ENCODE data around the gene RAB3IP.
"Not testable (repeated sequence)": the region's sequence is repeated elsewhere in the genome, so short reads cannot be mapped to it uniquely, and the experiment has no call there.

Gene RAB3IP

GRCh38 chr12:69726922-69727321 lies 11.7 kb upstream of the RAB3IP start:
- no peak overlapping the region for H3K4me3 ChIP-seq (ENCODE audit: low read length)
- TF ChIP-seq ZNF274 (IDR thresholded peaks at IDR 0.05; ENCODE audit: low read depth, low read length), result no peak

GRCh38 chr12:69732088-69732487 lies 6.6 kb upstream of the RAB3IP start:
- TF ChIP-seq ZNF274 (IDR thresholded peaks at IDR 0.05; ENCODE audit: low read depth, low read length), result no peak
- no peak overlapping the region for H3K4me3 ChIP-seq (ENCODE audit: low read length)

- no peak overlapping the region for H3K4me3 ChIP-seq (ENCODE audit: low read length)
- TF ChIP-seq ZNF274 (IDR thresholded peaks at IDR 0.05; ENCODE audit: low read depth, low read length), result no peak
Measured at GRCh38 chr12:69733638-69734037, 5.0 kb upstream of the RAB3IP start.

DNA sequence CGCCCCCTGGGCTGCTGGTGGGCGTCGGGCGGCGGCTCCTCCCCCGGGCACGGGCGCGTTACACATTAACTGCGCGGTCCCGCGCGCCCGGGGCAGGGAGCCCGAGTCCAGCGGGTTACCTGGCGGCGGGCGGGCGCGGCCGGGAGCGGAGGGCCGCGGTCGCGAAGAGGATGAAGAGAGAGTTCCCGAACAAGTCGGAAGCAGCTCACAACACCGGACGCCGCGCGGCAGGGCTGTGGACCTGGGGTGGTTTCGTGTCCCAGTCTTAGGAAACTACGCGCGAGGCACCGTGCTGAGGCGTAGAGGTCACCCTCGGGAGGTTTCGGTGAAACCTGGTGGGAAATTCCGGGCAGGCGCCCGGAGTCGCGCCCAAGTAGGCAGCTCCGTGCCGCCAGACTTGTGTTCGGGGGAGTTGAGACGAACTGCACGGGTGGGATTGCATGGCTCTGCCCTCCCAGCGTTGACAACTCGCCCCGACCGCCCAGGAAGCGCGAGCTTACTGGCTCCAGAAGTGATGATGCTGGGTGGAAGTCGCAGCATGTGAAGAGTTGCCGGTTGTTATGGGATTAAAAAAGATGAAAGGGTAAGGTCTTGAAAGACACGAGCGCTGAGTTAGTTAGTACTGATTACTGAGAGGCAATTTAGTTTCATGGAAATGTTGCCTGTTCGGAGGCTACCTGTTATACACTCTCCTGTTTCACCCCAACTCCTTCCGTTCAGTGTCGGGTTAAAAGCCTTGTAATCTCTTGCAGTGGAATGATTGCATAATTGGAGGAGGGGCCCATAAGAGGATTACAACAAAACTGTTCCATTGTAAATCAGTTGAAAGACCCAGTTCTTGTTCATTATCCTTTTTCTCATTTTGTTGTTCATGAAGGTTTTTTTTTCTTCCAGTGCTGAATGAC lies 879 bp downstream of the RAB3IP start:
- peak overlapping the region; percentile 76 for H3K4me3 ChIP-seq (ENCODE audit: low read length)
- TF ChIP-seq ZNF274 (IDR thresholded peaks at IDR 0.05; ENCODE audit: low read depth, low read length), result no peak

GRCh38 chr12:69744109-69744508 lies 5.4 kb downstream of the RAB3IP start:
- TF ChIP-seq ZNF274 (IDR thresholded peaks at IDR 0.05; ENCODE audit: low read depth, low read length), result no peak
- no peak overlapping the region for H3K4me3 ChIP-seq (ENCODE audit: low read length)

DNA sequence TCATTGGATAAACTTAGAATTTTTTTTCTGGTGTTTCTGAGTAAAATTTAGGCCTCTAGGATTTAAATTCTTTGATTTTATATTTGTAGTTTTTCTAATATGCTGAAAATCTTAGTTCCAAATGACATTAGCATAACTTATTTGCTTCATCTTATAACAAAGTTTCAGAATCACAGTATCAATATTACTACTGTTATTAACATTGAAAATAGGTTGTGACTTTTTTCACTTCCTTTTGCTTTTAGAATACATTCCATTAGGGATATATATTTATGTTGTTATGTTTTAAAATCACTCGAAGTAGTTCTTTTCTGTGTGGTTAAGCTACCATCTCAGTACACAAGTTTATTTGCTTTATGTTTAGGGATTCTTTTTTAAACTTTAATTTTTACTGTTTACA lies 12.8 kb downstream of the RAB3IP start:
- H3K4me3 ChIP-seq (ENCODE audit: low read length), result no peak overlapping the region
- no peak for TF ChIP-seq ZNF274 (IDR thresholded peaks at IDR 0.05; ENCODE audit: low read depth, low read length)

GRCh38 chr12:69755302-69755701 lies 16.6 kb downstream of the RAB3IP start:
- TF ChIP-seq ZNF274 (IDR thresholded peaks at IDR 0.05; ENCODE audit: low read depth, low read length), result no peak

DNA sequence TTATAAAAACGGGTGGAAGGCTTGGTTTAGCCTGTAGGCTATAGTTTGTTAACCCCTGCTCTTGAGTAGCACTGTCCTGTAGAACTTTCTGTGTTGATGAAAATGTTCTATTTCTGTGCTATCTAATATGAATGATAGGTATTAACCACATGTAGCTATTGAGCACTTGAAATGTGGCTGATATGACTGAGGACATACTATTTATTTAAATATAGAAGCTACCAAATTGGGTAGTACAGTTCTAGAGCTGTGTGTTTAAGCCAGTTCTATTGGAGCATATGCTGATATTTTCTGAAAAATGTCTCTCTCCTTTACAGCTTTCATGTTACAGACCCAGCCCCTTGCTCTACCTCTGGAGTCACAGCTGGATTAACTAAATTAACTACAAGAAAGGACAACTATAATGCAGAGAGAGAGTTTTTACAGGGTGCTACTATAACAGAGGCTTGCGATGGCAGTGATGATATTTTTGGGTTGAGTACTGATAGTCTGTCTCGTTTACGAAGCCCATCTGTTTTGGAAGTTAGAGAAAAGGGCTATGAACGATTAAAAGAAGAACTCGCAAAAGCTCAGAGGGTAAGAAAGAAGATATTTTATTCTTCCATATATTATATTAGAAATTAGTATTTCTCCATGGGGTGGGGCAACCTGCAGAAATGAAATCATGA lies 17.6 kb downstream of the RAB3IP start:
- TF ChIP-seq ZNF274 (IDR thresholded peaks at IDR 0.05; ENCODE audit: low read depth, low read length), result no peak
- no peak overlapping the region for H3K4me3 ChIP-seq (ENCODE audit: low read length)

More at GRCh38 chr12:69755302-69755701, 16.6 kb downstream of the RAB3IP start:
- no peak overlapping the region for H3K4me3 ChIP-seq (ENCODE audit: low read length)

GRCh38 chr12:69758105-69758504 lies 19.4 kb downstream of the RAB3IP start:
- no peak overlapping the region for H3K4me3 ChIP-seq (ENCODE audit: low read length)
- no peak for TF ChIP-seq ZNF274 (IDR thresholded peaks at IDR 0.05; ENCODE audit: low read depth, low read length)

- H3K4me3 ChIP-seq (ENCODE audit: low read length), result not testable (repeated sequence)
Measured at GRCh38 chr12:69759581-69759980, 20.9 kb downstream of the RAB3IP start.

GRCh38 chr12:69765515-69765914 lies 26.9 kb downstream of the RAB3IP start:
- TF ChIP-seq ZNF274 (IDR thresholded peaks at IDR 0.05; ENCODE audit: low read depth, low read length), result no peak
- no peak overlapping the region for H3K4me3 ChIP-seq (ENCODE audit: low read length)

DNA sequence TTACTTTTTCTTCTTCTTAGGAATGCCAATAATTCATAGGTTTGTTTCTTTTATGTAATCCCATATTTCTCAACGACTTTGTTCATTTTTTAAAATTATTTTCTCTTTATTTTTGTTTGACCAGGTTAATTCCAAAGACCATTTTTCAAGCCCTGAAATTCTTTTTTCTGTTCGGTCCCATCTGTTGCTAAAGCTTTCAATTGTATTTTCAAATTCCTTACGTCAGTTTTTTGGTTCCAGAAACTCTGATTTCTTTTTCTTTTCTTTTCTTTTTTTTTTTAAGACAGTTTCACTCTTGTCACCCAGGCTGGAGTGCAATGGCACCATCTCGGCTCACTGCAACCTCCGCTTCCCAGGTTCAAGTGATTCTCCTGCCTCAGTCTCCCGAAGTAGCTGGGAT lies 27.6 kb downstream of the RAB3IP start:
- no peak for TF ChIP-seq ZNF274 (IDR thresholded peaks at IDR 0.05; ENCODE audit: low read depth, low read length)
- H3K4me3 ChIP-seq (ENCODE audit: low read length), result no peak overlapping the region

- H3K4me3 ChIP-seq (ENCODE audit: low read length), result no peak overlapping the region
- no peak for TF ChIP-seq ZNF274 (IDR thresholded peaks at IDR 0.05; ENCODE audit: low read depth, low read length)
Measured at GRCh38 chr12:69779928-69780327, 41.3 kb downstream of the RAB3IP start.

DNA sequence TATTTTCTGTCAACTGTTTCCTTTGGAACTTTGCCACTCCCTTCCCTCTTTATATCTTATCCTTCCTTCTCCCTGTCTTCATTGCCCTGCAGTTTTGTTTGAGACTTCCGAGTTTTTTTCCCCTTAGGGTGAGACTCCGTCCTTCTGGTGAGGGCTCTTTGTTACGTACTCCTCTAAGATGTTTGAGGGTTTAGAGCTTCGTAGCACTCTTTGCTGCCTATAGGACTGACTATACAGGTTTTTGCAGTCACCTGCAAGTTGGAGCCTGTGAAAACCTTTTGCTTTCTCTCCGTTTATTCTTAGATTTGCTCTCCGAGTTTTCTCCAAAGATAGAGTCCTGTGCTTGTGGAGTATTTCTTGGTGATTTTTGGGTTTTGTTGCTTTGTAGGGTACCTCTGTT lies 44.7 kb downstream of the RAB3IP start:
- H3K4me3 ChIP-seq (ENCODE audit: low read length), result no peak overlapping the region
- no peak for TF ChIP-seq ZNF274 (IDR thresholded peaks at IDR 0.05; ENCODE audit: low read depth, low read length)

DNA sequence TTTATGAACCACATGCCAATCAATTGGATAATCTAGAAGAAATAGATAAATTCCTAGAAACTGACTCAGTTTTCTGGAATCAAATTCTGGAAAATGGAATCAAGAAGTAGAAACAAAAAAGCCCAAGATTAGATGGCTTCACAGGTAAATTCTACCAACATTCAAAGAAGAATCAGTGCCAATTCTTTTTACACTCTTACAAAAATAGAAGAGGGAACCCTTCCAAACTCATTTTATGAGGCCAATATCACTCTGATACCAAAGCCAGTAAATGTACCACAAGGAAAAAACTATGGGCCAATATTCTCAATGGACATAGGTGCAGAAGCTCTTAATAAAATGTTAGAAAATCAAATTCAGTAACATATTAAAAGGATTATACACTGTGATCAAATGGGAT lies 50.7 kb downstream of the RAB3IP start:
- no peak for TF ChIP-seq ZNF274 (IDR thresholded peaks at IDR 0.05; ENCODE audit: low read depth, low read length)
- H3K4me3 ChIP-seq (ENCODE audit: low read length), result no peak overlapping the region
